Stimulated activated CD4-positive, alpha-beta T cell treated with anti-CD3 and anti-CD28 coated beads, TNF-alpha, amount 100 ng/mL, for 24 hours (primary cell): ENCODE measurements around the gene CREB3L1.
"Not testable (repeated sequence)": the region's sequence is repeated elsewhere in the genome, so short reads cannot be mapped to it uniquely, and the experiment has no call there.

Source experiments
- DNase-seq, 3 experiments: peaks; one replicate each; pipeline ENCODE4 v3.0.0-alpha.2; 2020; ENCODE audit warnings: low read depth in 3 of 3

CREB3L1 gene

GRCh38 chr11:46248289-46249102 lies 29.0 kb upstream of the CREB3L1 start:
- DNase-seq = no peak

DNA sequence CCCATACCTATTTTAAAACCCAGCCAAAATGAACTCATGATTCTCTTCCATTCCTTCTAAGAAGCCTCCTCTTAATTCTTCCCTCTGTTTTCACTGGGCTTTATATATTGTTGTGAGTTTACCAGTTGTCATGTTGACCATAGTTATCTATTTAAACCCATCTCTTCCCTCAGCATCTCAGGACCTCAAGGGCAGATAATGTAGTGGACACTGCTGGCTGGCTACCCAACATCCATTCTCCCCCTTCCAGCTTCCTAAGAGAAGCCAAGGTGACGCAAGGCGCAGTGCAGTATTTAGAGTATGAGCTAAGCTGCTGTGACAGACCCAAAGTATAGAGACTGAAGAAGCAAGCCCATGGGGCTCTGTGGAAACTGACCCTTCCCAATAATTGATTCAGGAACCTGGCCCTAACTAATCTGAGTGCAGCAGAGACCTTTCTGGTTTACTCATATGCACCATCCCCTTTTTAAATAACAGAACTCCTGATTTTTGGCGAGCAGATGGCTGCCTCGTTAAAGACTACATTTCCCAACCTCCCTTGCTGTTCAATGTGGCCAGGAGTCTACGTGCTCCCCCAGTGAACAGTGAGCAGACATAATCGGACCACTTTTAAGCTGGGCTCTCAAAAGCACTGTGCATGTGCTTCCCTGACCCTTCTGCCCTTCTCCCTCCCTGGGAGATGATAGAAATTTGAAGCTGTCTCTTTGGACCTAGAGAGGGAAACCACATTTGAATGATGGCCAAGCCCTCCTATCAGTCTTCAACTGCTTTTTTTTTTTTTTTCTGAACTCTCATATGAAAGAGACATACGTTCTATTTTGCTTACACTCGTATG lies 28.1 kb upstream of the CREB3L1 start:
- no peak for DNase-seq

GRCh38 chr11:46249938-46250744 lies 27.3 kb upstream of the CREB3L1 start:
- DNase-seq = no peak

DNA sequence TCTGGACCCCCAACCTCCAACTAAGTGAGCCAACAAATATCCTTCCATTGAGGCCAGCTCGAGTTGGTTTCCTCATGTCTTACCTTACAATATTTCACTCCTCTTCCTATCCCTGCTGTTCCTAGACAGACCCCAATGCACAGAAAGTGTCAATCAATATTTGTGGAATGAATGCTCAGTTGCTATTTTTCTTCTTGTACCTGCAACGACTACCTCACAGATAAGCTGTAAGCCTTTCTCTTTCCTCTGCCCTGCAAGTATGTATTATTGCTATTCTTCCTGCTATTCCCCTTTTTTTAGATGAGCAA lies 26.8 kb upstream of the CREB3L1 start:
- no peak for DNase-seq

DNA sequence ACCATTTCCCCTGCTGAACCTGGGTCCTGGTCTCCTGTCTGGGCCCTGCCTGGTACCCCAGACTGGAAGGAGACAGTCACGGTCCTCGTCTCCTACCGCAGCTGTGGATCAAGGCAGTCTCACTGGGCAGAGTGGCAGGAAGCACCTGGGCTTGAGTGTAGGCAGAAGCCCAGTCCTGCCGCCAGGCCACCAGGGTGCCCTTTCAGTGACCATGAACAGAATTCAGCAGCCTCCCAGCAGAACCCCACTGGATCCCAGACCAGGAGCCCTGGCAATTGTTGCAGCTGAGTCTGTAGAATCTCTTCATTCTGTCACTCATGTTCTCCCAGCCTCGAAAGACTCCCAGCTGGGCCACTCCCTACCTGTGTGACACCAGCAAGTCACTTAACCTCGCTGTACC lies 25.5 kb upstream of the CREB3L1 start:
- DNase-seq = no peak

- DNase-seq = no peak
Observed at GRCh38 chr11:46252373-46252914, 25.0 kb upstream of the CREB3L1 start.

GRCh38 chr11:46253258-46254132 lies 24.0 kb upstream of the CREB3L1 start:
- DNase-seq = no peak

GRCh38 chr11:46254133-46254491 lies 23.4 kb upstream of the CREB3L1 start:
- DNase-seq = no peak

GRCh38 chr11:46256540-46257001 lies 20.9 kb upstream of the CREB3L1 start:
- no peak for DNase-seq

DNA sequence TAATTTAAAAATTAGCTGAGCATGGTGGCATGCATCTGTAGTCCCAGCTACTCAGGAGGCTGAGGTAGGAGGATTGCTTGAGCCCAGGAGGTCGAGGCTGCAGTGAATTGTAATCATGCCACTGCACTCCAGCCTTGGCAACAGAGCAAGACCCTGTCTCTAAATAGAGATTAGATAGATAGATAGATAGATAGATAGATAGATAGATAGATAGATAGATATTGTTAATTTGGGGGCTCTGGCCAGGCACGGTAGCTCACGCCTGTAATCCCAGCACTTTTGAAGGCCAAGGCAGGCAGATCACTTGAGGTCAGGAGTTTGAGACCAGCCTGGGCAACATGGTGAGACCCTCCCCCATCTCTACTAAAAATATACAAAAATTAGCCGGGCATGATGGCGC lies 18.1 kb upstream of the CREB3L1 start:
- not testable (repeated sequence) for DNase-seq

- DNase-seq = no peak
Observed at GRCh38 chr11:46259971-46260560, 17.4 kb upstream of the CREB3L1 start.

- DNase-seq = no peak
Observed at GRCh38 chr11:46263120-46263519, 14.3 kb upstream of the CREB3L1 start.

DNA sequence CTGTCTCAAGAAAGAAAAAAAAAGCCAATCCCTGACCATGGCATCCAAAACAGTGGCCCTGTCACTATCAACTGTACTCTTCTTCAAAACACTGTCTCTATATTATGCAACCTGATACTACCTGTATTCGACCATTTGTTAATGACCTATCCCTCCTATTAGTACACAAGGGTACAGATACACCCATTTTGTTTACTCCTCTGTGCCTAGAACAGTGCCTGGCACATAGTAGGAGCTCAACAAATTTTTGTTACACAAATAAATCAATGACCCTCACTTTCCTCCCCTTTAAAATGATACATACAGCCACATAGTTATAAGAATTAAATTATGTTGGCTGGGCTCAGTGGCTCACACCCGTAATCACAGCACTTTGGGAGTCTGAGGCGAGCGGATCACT lies 13.4 kb upstream of the CREB3L1 start:
- no peak for DNase-seq

- no peak for DNase-seq
Observed at GRCh38 chr11:46264976-46265375, 12.5 kb upstream of the CREB3L1 start.

DNA sequence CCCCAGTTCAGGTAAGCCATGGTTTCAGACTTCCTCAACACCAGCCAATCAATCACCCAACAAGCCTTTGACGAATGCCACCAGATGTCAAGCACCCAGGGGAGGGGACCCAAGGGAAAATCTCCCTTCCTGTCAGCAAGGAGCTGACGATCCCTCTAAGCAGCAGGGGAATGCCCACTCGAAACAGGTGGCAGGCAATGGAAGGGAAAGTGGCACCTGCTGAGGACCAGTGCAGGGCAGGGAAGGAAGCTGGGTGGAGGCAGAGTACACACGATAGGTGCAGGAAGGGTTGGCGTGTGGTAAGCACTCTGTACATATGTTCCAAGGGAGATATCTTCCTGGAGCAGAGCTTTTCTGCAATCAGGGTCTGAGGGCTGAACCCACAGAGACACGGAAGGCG lies 11.7 kb upstream of the CREB3L1 start:
- DNase-seq = no peak

- no peak for DNase-seq
Observed at GRCh38 chr11:46267930-46268329, 9.5 kb upstream of the CREB3L1 start.

DNA sequence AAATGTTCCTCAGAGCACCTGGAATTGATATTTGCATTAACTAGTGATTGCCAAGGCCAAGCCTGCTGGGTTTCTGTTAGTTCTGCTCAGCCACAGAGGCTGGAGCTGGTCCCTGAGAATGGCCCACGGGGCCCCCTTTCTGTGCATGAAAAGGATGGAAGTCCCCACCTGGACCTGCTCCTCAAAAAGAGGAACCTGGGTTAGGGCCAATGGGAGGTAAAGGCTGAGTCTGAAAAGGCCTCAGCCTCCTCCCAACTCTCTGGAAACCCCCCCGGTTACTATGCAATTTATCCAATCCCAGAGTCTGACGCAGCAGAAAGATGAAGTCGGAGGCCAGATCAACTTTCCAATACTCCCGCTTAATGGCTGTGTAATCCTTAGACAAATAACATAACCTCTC lies 6.8 kb upstream of the CREB3L1 start:
- no peak for DNase-seq

DNA sequence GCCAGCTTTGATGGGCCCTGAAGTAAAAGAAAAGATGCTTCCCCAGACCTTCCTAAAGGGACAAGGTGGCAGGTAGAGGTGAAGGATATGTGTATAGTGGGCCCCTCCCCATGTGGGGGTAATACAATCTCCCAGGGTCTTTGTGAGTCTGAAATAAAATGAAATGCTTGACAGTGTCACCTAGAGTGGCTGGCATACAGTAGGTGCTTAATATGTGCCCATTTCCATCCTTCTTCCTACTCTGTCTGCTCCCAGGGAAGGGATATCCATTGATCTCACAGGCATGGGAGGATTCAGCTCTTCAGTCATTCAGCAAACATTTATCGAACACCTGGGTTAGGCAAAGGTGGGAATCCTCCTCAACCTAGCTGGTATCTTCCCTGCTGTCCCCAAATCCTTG lies 6.1 kb upstream of the CREB3L1 start:
- no peak for DNase-seq

DNA sequence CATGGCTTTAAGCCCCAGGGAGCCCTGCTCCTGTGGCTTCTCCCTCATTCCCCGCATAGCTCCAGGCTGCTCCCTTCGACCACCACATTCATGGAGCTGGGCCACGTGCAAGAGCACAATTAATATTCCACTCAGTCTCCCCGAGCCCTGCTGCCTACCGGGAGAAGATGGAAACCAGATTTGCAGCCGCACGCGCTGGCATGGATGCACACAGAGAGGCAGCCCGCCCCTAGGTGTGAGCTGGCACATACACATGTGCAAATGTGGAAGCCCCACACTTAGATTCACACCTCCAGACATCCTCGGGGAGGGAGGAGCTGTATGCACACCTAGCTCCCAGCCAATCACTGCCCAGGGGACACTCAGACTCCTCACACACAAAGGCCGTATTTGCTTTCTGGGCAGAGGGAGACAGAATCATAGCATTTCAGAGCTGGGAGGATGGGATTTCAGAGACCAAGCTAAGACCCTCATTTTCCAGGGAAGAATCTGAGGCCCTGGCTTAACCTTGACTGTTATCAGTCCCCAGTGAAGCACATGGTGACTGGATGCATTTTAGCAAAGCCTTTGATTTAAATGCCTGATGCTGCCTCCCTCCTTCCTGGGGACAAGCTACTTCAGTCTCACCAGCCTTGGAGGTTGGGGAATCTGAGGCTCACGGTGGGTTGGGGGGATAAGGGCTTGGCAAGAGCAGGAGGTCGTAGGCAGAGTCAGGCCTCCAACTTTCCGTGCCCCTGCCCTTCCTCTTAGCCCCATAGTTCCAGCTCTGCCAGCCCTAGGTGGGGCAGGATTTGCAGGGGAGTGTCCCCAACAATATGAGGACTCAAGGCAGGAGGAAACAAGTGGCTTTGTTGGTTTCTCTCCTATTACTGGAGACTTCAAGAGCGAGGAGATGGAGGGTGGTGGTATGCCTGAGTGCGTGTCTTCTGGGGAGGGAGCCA lies 5.3 kb upstream of the CREB3L1 start:
- DNase-seq = no peak
